ENCODE data around the gene MRAS.

- TF ChIP-seq, protein P1, sequence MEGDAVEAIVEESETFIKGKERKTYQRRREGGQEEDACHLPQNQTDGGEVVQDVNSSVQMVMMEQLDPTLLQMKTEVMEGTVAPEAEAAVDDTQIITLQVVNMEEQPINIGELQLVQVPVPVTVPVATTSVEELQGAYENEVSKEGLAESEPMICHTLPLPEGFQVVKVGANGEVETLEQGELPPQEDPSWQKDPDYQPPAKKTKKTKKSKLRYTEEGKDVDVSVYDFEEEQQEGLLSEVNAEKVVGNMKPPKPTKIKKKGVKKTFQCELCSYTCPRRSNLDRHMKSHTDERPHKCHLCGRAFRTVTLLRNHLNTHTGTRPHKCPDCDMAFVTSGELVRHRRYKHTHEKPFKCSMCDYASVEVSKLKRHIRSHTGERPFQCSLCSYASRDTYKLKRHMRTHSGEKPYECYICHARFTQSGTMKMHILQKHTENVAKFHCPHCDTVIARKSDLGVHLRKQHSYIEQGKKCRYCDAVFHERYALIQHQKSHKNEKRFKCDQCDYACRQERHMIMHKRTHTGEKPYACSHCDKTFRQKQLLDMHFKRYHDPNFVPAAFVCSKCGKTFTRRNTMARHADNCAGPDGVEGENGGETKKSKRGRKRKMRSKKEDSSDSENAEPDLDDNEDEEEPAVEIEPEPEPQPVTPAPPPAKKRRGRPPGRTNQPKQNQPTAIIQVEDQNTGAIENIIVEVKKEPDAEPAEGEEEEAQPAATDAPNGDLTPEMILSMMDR (IDR thresholded peaks at IDR 0.05), result no peak
- TF ChIP-seq POLR2A (IDR thresholded peaks at IDR 0.05), result no peak
These were observed 101.1 kb downstream of the MRAS start for GRCh38 chr3:138449490-138449889.
